MM.1S (cell line): ENCODE data around the gene CD300LF.

ENCODE experiments used
- DNase-seq: peaks from one replicate; pipeline ENCODE4 v3.0.0-alpha.2; 2015
- H2AFZ ChIP-seq: fragments of 300-600 bp; sonication (generic); 2 replicates; pipeline ENCODE4 v1.6.0; 2016; ENCODE audit warnings: antibody characterized with exemption, low read length
- H3F3A ChIP-seq: fragments of 300-600 bp; sonication (generic); 2 replicates; pipeline ENCODE4 v1.6.1; 2016; ENCODE audit warnings: mild to moderate bottlenecking, antibody characterized with exemption, low read length, moderate library complexity, mixed read lengths; ENCODE audit not compliant: insufficient read depth
- H3K27ac ChIP-seq: fragments of 300-600 bp; sonication (generic); 2 replicates; pipeline ENCODE4 v1.5.1; 2016; ENCODE audit warnings: mild to moderate bottlenecking, low read length
- H3K27me3 ChIP-seq: fragments of 300-600 bp; sonication (generic); replicated peaks from 2 replicates; pipeline ENCODE4 v1.6.0; 2016; ENCODE audit warnings: low read length; ENCODE audit not compliant: insufficient read depth
- H3K36me3 ChIP-seq: fragments of 300-600 bp; sonication (generic); replicated peaks from 2 replicates; pipeline ENCODE4 v1.6.1; 2016; ENCODE audit warnings: mild to moderate bottlenecking, low read length, mixed read lengths; ENCODE audit not compliant: insufficient read depth
- H3K4me1 ChIP-seq: fragments of 300-600 bp; sonication (generic); 2 replicates; pipeline ENCODE4 v1.6.1; 2016; ENCODE audit warnings: low read length, mixed read lengths
- H3K4me2 ChIP-seq: fragments of 300-600 bp; sonication (generic); 2 replicates; pipeline ENCODE4 v1.6.0; 2016; ENCODE audit warnings: low read depth, low read length
- H3K4me3 ChIP-seq: fragments of 300-600 bp; sonication (generic); 2 replicates; pipeline ENCODE4 v1.5.1; 2016; ENCODE audit warnings: low read length, mixed read lengths
- H3K79me2 ChIP-seq: fragments of 300-600 bp; sonication (generic); 2 replicates; pipeline ENCODE4 v1.6.1; 2016; ENCODE audit warnings: mixed run types, low read length, mixed read lengths
- H3K9ac ChIP-seq: fragments of 300-600 bp; sonication (generic); 2 replicates; pipeline ENCODE4 v1.6.1; 2016; ENCODE audit warnings: low read length, mixed read lengths
- H3K9me2 ChIP-seq: fragments of 300-600 bp; sonication (generic); replicated peaks from 2 replicates; pipeline ENCODE4 v1.6.1; 2016; ENCODE audit warnings: mild to moderate bottlenecking, low read length, mixed read lengths; ENCODE audit not compliant: insufficient read depth
- H3K9me3 ChIP-seq: fragments of 300-600 bp; sonication (generic); replicated peaks from 2 replicates; pipeline ENCODE4 v1.6.1; 2016; ENCODE audit warnings: mild to moderate bottlenecking, low read length, mixed read lengths; ENCODE audit not compliant: insufficient read depth
- H4K20me1 ChIP-seq: fragments of 300-600 bp; sonication (generic); 2 replicates; pipeline ENCODE4 v1.6.1; 2016; ENCODE audit warnings: mild to moderate bottlenecking, low read length, moderate library complexity, mixed read lengths; ENCODE audit not compliant: insufficient read depth
- CTCF ChIP-seq: fragments of 300-600 bp; sonication (generic); IDR thresholded peaks from 2 replicates; pipeline ENCODE4 v1.5.1; 2016; ENCODE audit warnings: antibody characterized with exemption, low read length, mixed read lengths
- EZH2 ChIP-seq: fragments of 300-600 bp; sonication (generic); optimal IDR thresholded peaks from 2 replicates; pipeline ENCODE3; 2017; ENCODE audit warnings: low read depth, mild to moderate bottlenecking, antibody characterized with exemption, low read length, mixed read lengths
- EZH2phosphoT487 ChIP-seq: fragments of 300-600 bp; sonication (generic); IDR thresholded peaks from 2 replicates; pipeline ENCODE4 v1.6.1; 2018; ENCODE audit warnings: antibody characterized with exemption, low read length

The CD300LF gene

GRCh38 chr17:74680213-74680612 is 32.5 kb downstream of the CD300LF start:
- Histone ChIP-seq H3K9me3 (no peaks in the 10 kb centered on the region), H2AFZ (no peak overlapping the region), H3K4me3 (no peak overlapping the region), H4K20me1 (no peaks in the 10 kb centered on the region), H3K36me3 (no peaks in the 10 kb centered on the region), H3F3A (no peaks in the 10 kb centered on the region), H3K27me3 (no peaks in the 10 kb centered on the region), H3K9ac (no peak overlapping the region), H3K79me2 (no peaks in the 10 kb centered on the region), H3K27ac (no peak overlapping the region), H3K4me1 (peaks cover 8% of the 10 kb centered on the region), H3K9me2 (no peaks in the 10 kb centered on the region), H3K4me2 (no peak overlapping the region)
- TF ChIP-seq EZH2 (no peak), CTCF (no peak), EZH2phosphoT487 (no peak)
- no peak for DNase-seq

GRCh38 chr17:74679374-74679773 is 33.3 kb downstream of the CD300LF start:
- TF ChIP-seq EZH2phosphoT487 (no peak), CTCF (no peak), EZH2 (no peak)
- Histone ChIP-seq H3K27ac (no peak overlapping the region), H4K20me1 (no peaks in the 10 kb centered on the region), H3K9me3 (no peaks in the 10 kb centered on the region), H3K4me1 (peaks cover 8% of the 10 kb centered on the region), H3K9me2 (no peaks in the 10 kb centered on the region), H3K9ac (no peak overlapping the region), H3K36me3 (no peaks in the 10 kb centered on the region), H3K4me3 (no peak overlapping the region), H3K79me2 (no peaks in the 10 kb centered on the region), H3F3A (no peaks in the 10 kb centered on the region), H2AFZ (no peak overlapping the region), H3K4me2 (no peak overlapping the region), H3K27me3 (no peaks in the 10 kb centered on the region)
- DNase-seq, result no peak

- Histone ChIP-seq H3K9ac (no peak overlapping the region), H3K4me3 (no peak overlapping the region), H3K9me2 (no peaks in the 10 kb centered on the region), H4K20me1 (no peaks in the 10 kb centered on the region), H2AFZ (no peak overlapping the region), H3F3A (no peaks in the 10 kb centered on the region), H3K79me2 (no peaks in the 10 kb centered on the region), H3K9me3 (no peaks in the 10 kb centered on the region), H3K36me3 (no peaks in the 10 kb centered on the region), H3K27me3 (no peaks in the 10 kb centered on the region), H3K27ac (no peak overlapping the region), H3K4me2 (no peak overlapping the region), H3K4me1 (peaks cover 8% of the 10 kb centered on the region)
- TF ChIP-seq CTCF (no peak), EZH2 (no peak), EZH2phosphoT487 (no peak)
- no peak for DNase-seq
These were observed 34.2 kb downstream of the CD300LF start for GRCh38 chr17:74678541-74678940.
